GM23338 (cell line): Measurements from ENCODE around the gene OTOGL. TPM values are rescaled to one million over a fixed set of nuclear protein-coding genes. Genes with fewer than 3 reads are reported as not detected.

Source experiments
- ATAC-seq: fragments of 200-7000 bp; cut with Tn5 transposase; 3 replicates; pipeline ENCODE4 v1.9.1; 2020
- DNase-seq: peaks from one replicate; pipeline ENCODE4 v3.0.0-alpha.2; 2015; ENCODE audit warnings: low spot score
- H2AFZ ChIP-seq: fragments of 200-600 bp; sonication (generic); 2 replicates; pipeline ENCODE4 v1.8.0; 2016; ENCODE audit warnings: antibody characterized with exemption, mild to moderate bottlenecking, moderate library complexity
- H3F3A ChIP-seq: fragments of 200-600 bp; sonication (generic); replicated peaks from 2 replicates; pipeline ENCODE4 v1.8.0; 2017; ENCODE audit warnings: antibody characterized with exemption, mixed run types, low read depth
- H3K27ac ChIP-seq: fragments of 200-600 bp; sonication (generic); 2 replicates; pipeline ENCODE4 v1.6.1; 2016; ENCODE audit warnings: low read depth
- H3K27me3 ChIP-seq: fragments of 200-600 bp; sonication (generic); 2 replicates; pipeline ENCODE4 v1.8.0; 2016; ENCODE audit warnings: mild to moderate bottlenecking, mixed run types, moderate library complexity; ENCODE audit not compliant: insufficient read depth
- H3K36me3 ChIP-seq: fragments of 200-600 bp; sonication (generic); 2 replicates; pipeline ENCODE4 v1.8.0; 2016; ENCODE audit warnings: mild to moderate bottlenecking; ENCODE audit not compliant: insufficient read depth
- H3K4me1 ChIP-seq: fragments of 200-600 bp; sonication (generic); 2 replicates; pipeline ENCODE4 v1.8.0; 2016; ENCODE audit warnings: mild to moderate bottlenecking, moderate library complexity; ENCODE audit not compliant: insufficient read depth
- H3K4me2 ChIP-seq: fragments of 200-600 bp; sonication (generic); 2 replicates; pipeline ENCODE4 v1.7.1; 2017; ENCODE audit warnings: mixed run types
- H3K4me3 ChIP-seq: fragments of 200-600 bp; sonication (generic); 2 replicates; pipeline ENCODE4 v1.6.1; 2016; ENCODE audit warnings: mixed run types
- H3K79me2 ChIP-seq: fragments of 200-600 bp; sonication (generic); replicated peaks from 2 replicates; pipeline ENCODE4 v1.8.0; 2017; ENCODE audit warnings: mild to moderate bottlenecking; ENCODE audit not compliant: insufficient read depth
- H3K9me2 ChIP-seq: fragments of 200-600 bp; sonication (generic); 2 replicates; pipeline ENCODE4 v1.8.0; 2017; ENCODE audit not compliant: insufficient read depth
- H4K20me1 ChIP-seq: fragments of 200-600 bp; sonication (generic); replicated peaks from 2 replicates; pipeline ENCODE4 v1.8.0; 2017; ENCODE audit warnings: mild to moderate bottlenecking; ENCODE audit not compliant: insufficient read depth
- H3K27ac Mint-ChIP-seq: 2 replicates; pipeline ENCODE4 v1.8.0; 2020; ENCODE audit warnings: inconsistent platforms, mild to moderate bottlenecking, moderate library complexity, mixed read lengths
- H3K27me3 Mint-ChIP-seq: 3 replicates; pipeline ENCODE4 v1.8.0; 2022; ENCODE audit warnings: low read depth, mild to moderate bottlenecking, moderate library complexity, mixed read lengths, inconsistent platforms; ENCODE audit not compliant: insufficient read depth, poor library complexity
- H3K36me3 Mint-ChIP-seq: 3 replicates; pipeline ENCODE4 v1.8.0; 2021; ENCODE audit warnings: low read depth, mild to moderate bottlenecking, inconsistent platforms, moderate library complexity, mixed read lengths
- H3K4me1 Mint-ChIP-seq: 3 replicates; pipeline ENCODE4 v1.8.0; 2020; ENCODE audit warnings: mild to moderate bottlenecking, inconsistent platforms, mixed read lengths
- H3K4me3 Mint-ChIP-seq: 3 replicates; pipeline ENCODE4 v1.8.0; 2021; ENCODE audit warnings: moderate library complexity, mild to moderate bottlenecking, inconsistent platforms, mixed read lengths
- H3K9me3 Mint-ChIP-seq: 3 replicates; pipeline ENCODE4 v1.8.0; 2020; ENCODE audit warnings: moderate library complexity, mild to moderate bottlenecking, inconsistent platforms, mixed read lengths
- CREB1 ChIP-seq: fragments of 250-450 bp; sonication (Bioruptor Pico); IDR thresholded peaks from 2 replicates; pipeline ENCODE4 v1.5.0; 2020; ENCODE audit warnings: low read depth, mild to moderate bottlenecking, moderate library complexity
- EZH2 ChIP-seq: fragments of 200-600 bp; sonication (generic); IDR thresholded peaks from one replicate; pipeline ENCODE4 v1.8.0; 2017; ENCODE audit warnings: antibody characterized with exemption, mild to moderate bottlenecking, low read depth; ENCODE audit not compliant: unreplicated experiment
- EZH2phosphoT487 ChIP-seq: fragments of 200-600 bp; sonication (generic); IDR thresholded peaks from one replicate; pipeline ENCODE4 v1.8.1; 2018; ENCODE audit warnings: antibody characterized with exemption; ENCODE audit not compliant: unreplicated experiment
- JUNB ChIP-seq: IDR thresholded peaks from one replicate; pipeline ENCODE4 v1.6.1; 2016; ENCODE audit warnings: antibody characterized with exemption; ENCODE audit not compliant: unreplicated experiment
- NANOG ChIP-seq: IDR thresholded peaks from 2 replicates; pipeline ENCODE4 v1.6.1; 2016; ENCODE audit warnings: antibody characterized with exemption, borderline replicate concordance
- POLR2AphosphoS5 ChIP-seq: IDR thresholded peaks from 2 replicates; pipeline ENCODE4 v1.6.1; 2016; ENCODE audit warnings: antibody characterized with exemption, low read depth
- STAT1 ChIP-seq: IDR thresholded peaks from one replicate; pipeline ENCODE4 v1.6.1; 2016; ENCODE audit warnings: antibody characterized with exemption; ENCODE audit not compliant: unreplicated experiment
- ZNF114 ChIP-seq: fragments of 250-450 bp; sonication (Bioruptor Pico); IDR thresholded peaks from 2 replicates; pipeline ENCODE4 v1.5.0; 2020; ENCODE audit warnings: mild to moderate bottlenecking, moderate library complexity
- ZNF331 ChIP-seq: fragments of 250-450 bp; sonication (Bioruptor Pico); IDR thresholded peaks from 2 replicates; pipeline ENCODE4 v1.5.0; 2020; ENCODE audit warnings: low read depth, mild to moderate bottlenecking, moderate library complexity
- polyA plus RNA-seq: library from polyadenylated mRNA; unstranded; fragments of >200 nt; fragmentation: Nextera tagmentation; extraction: Ambion mirVana; gene quantifications from 2 replicates; pipeline ENCODE4 v1.2.1, GENCODE V29; 2016
- total RNA-seq: library from RNA; depleted of rRNA; stranded (reverse); fragments of >200 nt; shearing (Covaris generic); gene quantifications from 2 replicates; pipeline ENCODE4 v1.2.3, GENCODE V29; 2014
- TF ChIP-seq, protein P1 (sequence below), 2 experiments: fragments of 200-600 bp in 1 of 2; sonication (generic) in 1 of 2; conservative IDR thresholded peaks; 2 replicates each; pipeline versions ENCODE4 v1.5.1 to v1.6.1; 2016 to 2017; ENCODE audit warnings: antibody characterized with exemption in 2 of 2, low read depth in 2 of 2, mild to moderate bottlenecking in 2 of 2, moderate library complexity in 1 of 2
- TF ChIP-seq, protein P2 (sequence below): IDR thresholded peaks from 2 replicates; pipeline ENCODE4 v1.6.1; 2016; ENCODE audit warnings: antibody characterized with exemption
- TF ChIP-seq, protein P3 (sequence below): IDR thresholded peaks from one replicate; pipeline ENCODE4 v1.6.1; 2018; ENCODE audit warnings: antibody characterized with exemption; ENCODE audit not compliant: unreplicated experiment
- TF ChIP-seq, protein P4 (sequence below): fragments of 250-450 bp; sonication (Bioruptor Pico); IDR thresholded peaks from 2 replicates; pipeline ENCODE4 v1.5.0; 2020; ENCODE audit warnings: mild to moderate bottlenecking, moderate library complexity

OTOGL gene
- total and polyA plus RNA-seq, 2 experiments from 2014 or later, result 0.36 to 0.66 TPM

DNA sequence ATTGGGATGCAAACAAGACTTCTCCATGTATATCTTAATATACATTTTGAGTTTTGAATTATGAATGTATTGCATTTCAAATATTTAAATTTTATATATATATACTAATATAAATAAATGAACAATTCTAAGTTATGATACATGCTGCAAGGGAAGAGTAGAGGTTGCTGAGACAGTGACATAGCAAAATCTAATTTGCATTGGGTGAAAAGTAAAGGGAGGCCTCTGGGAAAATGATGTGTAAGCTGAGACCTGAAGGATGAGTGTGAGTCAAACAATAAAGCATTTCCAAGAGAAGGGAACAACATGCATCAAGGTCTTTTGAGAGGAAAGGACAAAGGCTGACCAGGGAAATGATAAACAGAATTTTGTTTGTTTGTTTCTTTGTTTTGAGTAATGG lies 281.8 kb downstream of the OTOGL start (continued):
- TF ChIP-seq ZNF114 (CRISPR knock-in tag) (no peak), NANOG (no peak), CREB1 (CRISPR knock-in tag) (no peak)

- Histone ChIP-seq H3K4me2 (no peak overlapping the region), H4K20me1 (no peaks in the 10 kb centered on the region), H3K27me3 (no peaks in the 10 kb centered on the region), H3K4me3 (no peak overlapping the region), H3K9me2 (no peaks in the 10 kb centered on the region; the same call in 1 of the 2 replicates), H2AFZ (no peak overlapping the region), H3K36me3 (no peaks in the 10 kb centered on the region), H3K27ac (no peak overlapping the region), H3K79me2 (no peaks in the 10 kb centered on the region), H3K4me1 (no peaks in the 10 kb centered on the region), H3F3A (no peaks in the 10 kb centered on the region)
- Mint-ChIP-seq H3K36me3 (no peaks in the 10 kb centered on the region), H3K9me3 (no peaks in the 10 kb centered on the region), H3K27ac (no peak overlapping the region), H3K27me3 (peaks cover 2% of the 10 kb centered on the region), H3K4me3 (no peak overlapping the region), H3K4me1 (no peaks in the 10 kb centered on the region)
- TF ChIP-seq, protein P1, sequence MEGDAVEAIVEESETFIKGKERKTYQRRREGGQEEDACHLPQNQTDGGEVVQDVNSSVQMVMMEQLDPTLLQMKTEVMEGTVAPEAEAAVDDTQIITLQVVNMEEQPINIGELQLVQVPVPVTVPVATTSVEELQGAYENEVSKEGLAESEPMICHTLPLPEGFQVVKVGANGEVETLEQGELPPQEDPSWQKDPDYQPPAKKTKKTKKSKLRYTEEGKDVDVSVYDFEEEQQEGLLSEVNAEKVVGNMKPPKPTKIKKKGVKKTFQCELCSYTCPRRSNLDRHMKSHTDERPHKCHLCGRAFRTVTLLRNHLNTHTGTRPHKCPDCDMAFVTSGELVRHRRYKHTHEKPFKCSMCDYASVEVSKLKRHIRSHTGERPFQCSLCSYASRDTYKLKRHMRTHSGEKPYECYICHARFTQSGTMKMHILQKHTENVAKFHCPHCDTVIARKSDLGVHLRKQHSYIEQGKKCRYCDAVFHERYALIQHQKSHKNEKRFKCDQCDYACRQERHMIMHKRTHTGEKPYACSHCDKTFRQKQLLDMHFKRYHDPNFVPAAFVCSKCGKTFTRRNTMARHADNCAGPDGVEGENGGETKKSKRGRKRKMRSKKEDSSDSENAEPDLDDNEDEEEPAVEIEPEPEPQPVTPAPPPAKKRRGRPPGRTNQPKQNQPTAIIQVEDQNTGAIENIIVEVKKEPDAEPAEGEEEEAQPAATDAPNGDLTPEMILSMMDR (conservative IDR thresholded peaks at IDR 0.05; ENCODE audit: low read depth in 2 of 2), result no peak
- TF ChIP-seq POLR2AphosphoS5 (no peak), ZNF114 (CRISPR knock-in tag) (no peak), EZH2 (no peak), ZNF331 (no peak), STAT1 (no peak), EZH2phosphoT487 (no peak), NANOG (no peak), CREB1 (CRISPR knock-in tag) (no peak), JUNB (no peak)
- TF ChIP-seq, protein P2, sequence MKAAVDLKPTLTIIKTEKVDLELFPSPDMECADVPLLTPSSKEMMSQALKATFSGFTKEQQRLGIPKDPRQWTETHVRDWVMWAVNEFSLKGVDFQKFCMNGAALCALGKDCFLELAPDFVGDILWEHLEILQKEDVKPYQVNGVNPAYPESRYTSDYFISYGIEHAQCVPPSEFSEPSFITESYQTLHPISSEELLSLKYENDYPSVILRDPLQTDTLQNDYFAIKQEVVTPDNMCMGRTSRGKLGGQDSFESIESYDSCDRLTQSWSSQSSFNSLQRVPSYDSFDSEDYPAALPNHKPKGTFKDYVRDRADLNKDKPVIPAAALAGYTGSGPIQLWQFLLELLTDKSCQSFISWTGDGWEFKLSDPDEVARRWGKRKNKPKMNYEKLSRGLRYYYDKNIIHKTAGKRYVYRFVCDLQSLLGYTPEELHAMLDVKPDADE, result no peak
- TF ChIP-seq, protein P3, sequence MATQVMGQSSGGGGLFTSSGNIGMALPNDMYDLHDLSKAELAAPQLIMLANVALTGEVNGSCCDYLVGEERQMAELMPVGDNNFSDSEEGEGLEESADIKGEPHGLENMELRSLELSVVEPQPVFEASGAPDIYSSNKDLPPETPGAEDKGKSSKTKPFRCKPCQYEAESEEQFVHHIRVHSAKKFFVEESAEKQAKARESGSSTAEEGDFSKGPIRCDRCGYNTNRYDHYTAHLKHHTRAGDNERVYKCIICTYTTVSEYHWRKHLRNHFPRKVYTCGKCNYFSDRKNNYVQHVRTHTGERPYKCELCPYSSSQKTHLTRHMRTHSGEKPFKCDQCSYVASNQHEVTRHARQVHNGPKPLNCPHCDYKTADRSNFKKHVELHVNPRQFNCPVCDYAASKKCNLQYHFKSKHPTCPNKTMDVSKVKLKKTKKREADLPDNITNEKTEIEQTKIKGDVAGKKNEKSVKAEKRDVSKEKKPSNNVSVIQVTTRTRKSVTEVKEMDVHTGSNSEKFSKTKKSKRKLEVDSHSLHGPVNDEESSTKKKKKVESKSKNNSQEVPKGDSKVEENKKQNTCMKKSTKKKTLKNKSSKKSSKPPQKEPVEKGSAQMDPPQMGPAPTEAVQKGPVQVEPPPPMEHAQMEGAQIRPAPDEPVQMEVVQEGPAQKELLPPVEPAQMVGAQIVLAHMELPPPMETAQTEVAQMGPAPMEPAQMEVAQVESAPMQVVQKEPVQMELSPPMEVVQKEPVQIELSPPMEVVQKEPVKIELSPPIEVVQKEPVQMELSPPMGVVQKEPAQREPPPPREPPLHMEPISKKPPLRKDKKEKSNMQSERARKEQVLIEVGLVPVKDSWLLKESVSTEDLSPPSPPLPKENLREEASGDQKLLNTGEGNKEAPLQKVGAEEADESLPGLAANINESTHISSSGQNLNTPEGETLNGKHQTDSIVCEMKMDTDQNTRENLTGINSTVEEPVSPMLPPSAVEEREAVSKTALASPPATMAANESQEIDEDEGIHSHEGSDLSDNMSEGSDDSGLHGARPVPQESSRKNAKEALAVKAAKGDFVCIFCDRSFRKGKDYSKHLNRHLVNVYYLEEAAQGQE, result no peak
- TF ChIP-seq, protein P4, sequence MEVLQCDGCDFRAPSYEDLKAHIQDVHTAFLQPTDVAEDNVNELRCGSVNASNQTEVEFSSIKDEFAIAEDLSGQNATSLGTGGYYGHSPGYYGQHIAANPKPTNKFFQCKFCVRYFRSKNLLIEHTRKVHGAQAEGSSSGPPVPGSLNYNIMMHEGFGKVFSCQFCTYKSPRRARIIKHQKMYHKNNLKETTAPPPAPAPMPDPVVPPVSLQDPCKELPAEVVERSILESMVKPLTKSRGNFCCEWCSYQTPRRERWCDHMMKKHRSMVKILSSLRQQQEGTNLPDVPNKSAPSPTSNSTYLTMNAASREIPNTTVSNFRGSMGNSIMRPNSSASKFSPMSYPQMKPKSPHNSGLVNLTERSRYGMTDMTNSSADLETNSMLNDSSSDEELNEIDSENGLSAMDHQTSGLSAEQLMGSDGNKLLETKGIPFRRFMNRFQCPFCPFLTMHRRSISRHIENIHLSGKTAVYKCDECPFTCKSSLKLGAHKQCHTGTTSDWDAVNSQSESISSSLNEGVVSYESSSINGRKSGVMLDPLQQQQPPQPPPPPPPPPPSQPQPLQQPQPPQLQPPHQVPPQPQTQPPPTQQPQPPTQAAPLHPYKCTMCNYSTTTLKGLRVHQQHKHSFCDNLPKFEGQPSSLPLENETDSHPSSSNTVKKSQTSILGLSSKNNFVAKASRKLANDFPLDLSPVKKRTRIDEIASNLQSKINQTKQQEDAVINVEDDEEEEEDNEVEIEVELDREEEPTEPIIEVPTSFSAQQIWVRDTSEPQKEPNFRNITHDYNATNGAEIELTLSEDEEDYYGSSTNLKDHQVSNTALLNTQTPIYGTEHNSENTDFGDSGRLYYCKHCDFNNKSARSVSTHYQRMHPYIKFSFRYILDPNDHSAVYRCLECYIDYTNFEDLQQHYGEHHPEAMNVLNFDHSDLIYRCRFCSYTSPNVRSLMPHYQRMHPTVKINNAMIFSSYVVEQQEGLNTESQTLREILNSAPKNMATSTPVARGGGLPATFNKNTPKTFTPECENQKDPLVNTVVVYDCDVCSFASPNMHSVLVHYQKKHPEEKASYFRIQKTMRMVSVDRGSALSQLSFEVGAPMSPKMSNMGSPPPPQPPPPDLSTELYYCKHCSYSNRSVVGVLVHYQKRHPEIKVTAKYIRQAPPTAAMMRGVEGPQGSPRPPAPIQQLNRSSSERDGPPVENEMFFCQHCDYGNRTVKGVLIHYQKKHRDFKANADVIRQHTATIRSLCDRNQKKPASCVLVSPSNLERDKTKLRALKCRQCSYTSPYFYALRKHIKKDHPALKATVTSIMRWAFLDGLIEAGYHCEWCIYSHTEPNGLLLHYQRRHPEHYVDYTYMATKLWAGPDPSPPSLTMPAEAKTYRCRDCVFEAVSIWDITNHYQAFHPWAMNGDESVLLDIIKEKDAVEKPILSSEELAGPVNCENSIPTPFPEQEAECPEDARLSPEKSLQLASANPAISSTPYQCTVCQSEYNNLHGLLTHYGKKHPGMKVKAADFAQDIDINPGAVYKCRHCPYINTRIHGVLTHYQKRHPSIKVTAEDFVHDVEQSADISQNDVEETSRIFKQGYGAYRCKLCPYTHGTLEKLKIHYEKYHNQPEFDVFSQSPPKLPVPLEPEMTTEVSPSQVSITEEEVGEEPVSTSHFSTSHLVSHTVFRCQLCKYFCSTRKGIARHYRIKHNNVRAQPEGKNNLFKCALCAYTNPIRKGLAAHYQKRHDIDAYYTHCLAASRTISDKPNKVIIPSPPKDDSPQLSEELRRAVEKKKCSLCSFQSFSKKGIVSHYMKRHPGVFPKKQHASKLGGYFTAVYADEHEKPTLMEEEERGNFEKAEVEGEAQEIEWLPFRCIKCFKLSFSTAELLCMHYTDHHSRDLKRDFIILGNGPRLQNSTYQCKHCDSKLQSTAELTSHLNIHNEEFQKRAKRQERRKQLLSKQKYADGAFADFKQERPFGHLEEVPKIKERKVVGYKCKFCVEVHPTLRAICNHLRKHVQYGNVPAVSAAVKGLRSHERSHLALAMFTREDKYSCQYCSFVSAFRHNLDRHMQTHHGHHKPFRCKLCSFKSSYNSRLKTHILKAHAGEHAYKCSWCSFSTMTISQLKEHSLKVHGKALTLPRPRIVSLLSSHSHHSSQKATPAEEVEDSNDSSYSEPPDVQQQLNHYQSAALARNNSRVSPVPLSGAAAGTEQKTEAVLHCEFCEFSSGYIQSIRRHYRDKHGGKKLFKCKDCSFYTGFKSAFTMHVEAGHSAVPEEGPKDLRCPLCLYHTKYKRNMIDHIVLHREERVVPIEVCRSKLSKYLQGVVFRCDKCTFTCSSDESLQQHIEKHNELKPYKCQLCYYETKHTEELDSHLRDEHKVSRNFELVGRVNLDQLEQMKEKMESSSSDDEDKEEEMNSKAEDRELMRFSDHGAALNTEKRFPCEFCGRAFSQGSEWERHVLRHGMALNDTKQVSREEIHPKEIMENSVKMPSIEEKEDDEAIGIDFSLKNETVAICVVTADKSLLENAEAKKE, result no peak
- ATAC-seq (no peak), DNase-seq (no peak)
Measured at GRCh38 chr12:80382254-80382653, 282.9 kb downstream of the OTOGL start.
